ENCODE measurements around the gene KIF21B.
"Not testable (repeated sequence)": the region's sequence is repeated elsewhere in the genome, so short reads cannot be mapped to it uniquely, and the experiment has no call there.

The KIF21B gene

DNA sequence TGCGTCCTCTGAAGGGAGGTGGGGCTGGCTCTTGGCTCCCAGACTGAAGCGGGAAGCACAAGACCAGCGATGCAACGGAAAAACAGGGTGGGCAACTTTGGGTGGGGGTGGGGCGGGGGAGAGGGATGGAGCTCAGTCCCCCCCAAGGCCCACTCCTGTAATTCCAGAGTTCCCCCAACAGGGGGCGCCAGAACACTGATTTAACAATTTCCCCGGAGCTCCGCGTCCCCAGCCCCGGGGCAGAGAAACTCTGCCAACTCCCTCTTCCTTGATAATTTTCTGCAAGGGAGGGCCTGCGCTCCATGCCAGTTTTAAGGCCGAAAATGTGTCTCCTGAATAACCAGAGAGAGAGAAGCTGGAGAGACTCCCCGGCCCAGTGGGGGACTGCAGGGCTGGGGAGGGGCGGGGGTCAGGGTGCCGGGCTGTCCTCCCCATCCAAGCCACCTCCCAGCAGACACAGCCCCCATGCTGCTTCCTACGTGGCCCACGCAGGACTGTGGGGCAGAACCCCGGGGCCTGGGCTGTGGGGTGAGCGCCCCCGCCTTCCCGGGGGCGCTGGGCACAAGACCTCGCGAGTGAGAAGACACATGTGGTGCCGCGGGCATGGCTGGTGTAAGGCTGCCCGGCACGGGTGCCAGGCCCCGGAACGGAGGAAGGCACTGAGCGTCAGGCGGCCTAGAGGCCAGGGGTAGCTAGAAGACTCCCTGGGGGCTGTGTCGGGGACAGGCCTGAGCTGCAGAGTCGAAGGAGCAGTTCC, 51.4 kb downstream of the KIF21B start:
- DNase-seq = peak in 55 of 58 donors; percentile 18 to 86 (median 59)

GRCh38 chr1:200971428-200971903, 52.0 kb downstream of the KIF21B start:
- no peak for DNase-seq

DNA sequence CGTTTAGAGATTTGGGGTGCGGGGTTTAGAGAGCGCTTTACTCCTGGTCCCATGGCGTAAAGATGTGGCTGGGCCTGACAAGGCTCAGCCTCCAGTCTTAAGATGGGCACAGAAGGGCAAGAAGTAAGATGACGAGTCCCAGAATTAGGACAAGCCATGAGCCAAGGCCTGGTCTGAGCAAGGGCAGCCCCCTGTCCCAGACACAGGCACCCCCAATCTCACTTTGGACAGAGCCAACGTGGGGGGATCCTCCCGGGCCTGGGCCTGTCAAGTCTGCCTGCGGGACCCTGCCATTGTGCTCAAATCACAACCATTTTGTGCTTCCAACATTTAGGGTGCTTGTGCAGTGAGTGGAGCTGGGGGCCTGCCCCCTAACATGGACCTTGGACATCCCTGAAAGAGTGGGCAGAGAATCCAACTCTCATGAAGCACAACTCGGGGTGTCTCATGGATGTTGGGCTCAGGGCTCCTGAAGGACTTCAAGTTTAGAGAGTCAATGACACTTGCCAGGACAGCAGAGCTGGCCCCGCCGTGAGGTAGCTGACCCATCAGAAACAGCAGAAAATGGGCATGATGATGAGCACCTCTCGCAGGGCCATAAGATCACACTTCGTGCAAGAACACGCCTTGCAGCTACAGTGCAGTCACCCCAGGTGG, 52.6 kb downstream of the KIF21B start:
- no peak for DNase-seq

GRCh38 chr1:200969726-200970561, 53.6 kb downstream of the KIF21B start:
- DNase-seq = peak in 1 of 58 donors; percentile 18

- DNase-seq = no peak
Observed at GRCh38 chr1:200968469-200969410, 54.8 kb downstream of the KIF21B start.

- DNase-seq = no peak
Observed at GRCh38 chr1:200967693-200968468, 55.6 kb downstream of the KIF21B start.

GRCh38 chr1:200966934-200967333, 56.6 kb downstream of the KIF21B start:
- no peak for DNase-seq

GRCh38 chr1:200965111-200965805, 58.3 kb downstream of the KIF21B start:
- DNase-seq = no peak

DNA sequence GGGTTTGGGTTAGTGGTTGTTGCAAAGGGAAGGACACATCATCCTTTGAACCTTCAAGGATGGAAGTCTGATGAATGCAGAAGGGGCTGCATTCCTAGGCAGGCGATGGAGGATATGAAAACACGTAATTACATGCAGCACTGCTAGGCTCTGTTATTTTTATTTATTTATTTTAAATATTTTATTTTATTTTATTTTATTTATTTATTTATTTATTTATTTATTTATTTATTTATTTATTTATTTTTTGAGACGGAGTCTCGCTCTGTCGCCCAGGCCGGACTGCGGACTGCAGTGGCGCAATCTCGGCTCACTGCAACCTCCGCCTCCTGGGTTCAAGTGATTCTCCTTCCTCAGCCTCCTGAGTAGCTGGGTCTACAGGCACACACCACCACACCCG, 59.6 kb downstream of the KIF21B start:
- DNase-seq = not testable (repeated sequence)

GRCh38 chr1:200963076-200963475, 60.4 kb downstream of the KIF21B start:
- DNase-seq = no peak

- no peak for DNase-seq
Observed at GRCh38 chr1:200962631-200963030, 60.9 kb downstream of the KIF21B start.

DNA sequence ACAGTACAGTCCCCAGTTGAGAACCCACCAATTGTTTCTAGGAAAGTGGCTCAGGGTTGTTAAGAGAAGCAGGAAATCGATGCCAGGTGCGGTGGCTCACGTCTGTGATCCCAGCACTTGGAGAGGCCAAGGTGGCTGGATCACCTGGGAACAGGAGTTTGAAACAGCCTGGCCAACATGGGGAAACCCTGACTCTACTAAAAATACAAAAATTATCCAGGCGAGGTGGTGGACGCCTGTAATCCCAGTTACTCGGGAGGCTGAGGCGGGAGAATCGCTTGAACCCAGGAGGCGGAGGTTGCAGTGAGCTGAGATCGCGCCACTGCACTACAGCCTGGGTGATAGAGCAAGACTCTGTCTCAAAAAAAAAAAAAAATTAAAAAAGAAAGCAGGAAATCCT, 61.4 kb downstream of the KIF21B start:
- DNase-seq = not testable (repeated sequence)

DNA sequence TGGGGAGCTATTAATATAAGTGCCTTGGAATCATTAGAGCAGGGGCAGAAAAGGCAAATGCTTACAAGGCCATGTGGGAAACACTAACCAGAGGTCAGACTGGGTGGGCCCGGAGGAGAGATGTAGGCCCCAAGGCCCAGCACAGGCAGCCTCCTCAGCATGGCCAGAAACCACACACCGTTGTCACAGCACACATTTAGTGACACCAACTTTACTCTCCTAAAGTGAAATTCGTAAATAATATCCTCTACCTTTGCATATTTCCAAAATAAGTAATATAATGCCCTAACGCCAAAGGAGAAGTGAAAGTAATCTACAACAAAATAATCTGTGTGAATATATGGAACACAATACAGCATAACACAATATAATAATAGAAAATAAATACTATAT, 62.6 kb downstream of the KIF21B start:
- no peak for DNase-seq

- DNase-seq = no peak
Observed at GRCh38 chr1:200960236-200960947, 63.1 kb downstream of the KIF21B start.

- DNase-seq = peak in 7 of 58 donors; percentile 2 to 53 (median 25)
Observed at GRCh38 chr1:200959411-200959921, 64.0 kb downstream of the KIF21B start.

DNA sequence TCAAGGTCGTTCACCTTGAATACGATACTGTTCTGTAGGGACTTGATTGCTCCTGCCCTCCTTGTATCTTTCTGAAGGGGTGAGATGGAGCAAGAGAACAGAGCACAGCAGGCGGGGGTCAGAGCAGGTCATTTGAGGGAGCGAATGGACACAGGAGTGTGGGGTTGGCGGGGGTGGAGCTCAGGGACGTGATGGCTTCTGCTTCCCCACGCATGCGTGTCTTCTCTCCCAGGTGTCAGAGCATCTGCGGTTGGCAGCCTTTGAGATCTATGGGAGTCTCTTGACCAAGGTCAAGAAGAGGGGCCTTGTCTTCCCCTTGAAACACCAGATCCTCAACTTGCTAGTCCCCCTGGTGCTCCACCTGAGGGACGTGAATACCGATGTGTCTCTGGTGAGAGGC, 64.9 kb downstream of the KIF21B start:
- DNase-seq = no peak

GRCh38 chr1:200954434-200954833, 69.1 kb downstream of the KIF21B start:
- no peak for DNase-seq

- DNase-seq = no peak
Observed at GRCh38 chr1:200951016-200951415, 72.5 kb downstream of the KIF21B start.

All from anterior cingulate cortex (tissue), 58 donors.